Fibroblast of gingiva (primary cell): ENCODE data around the gene SOWAHA.
A peak's percentile ranks its signal among the peaks of the same experiment; 100 is the strongest.

Experiments
- DNase-seq: peaks from one replicate; pipeline ENCODE4 v3.0.0-alpha.2; 2011; ENCODE audit warnings: low read depth

SOWAHA gene

DNA sequence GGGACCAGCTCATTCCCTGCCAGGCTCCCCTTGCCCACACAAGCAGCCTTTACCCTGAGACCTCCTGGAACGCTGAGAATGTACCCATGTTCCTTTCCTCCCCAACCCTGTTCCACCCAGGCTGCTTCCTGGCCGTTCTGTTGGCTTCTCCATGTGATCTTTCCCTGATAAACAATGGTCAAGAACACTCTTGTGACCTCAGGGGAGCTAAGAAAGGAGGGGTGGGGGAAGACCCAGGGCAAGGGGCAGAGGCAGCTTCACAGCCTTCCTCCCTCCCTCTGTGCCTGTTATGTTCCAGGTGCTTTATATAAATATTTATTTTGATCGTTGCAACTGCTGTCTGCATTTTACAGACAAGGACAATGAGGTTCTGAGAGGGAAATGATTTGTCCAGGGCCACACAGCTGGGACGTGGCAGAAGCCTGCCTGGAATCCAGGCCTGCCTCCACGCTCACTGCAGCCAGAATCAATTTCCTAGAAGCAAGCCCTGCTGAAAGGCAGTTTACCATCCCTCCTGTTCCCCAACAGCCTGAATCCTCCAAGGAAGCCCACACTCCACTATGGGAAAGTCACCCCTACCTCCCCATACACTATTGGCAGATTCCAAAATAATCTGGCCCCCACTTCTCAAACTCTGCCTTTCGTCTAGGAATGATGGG, 13.5 kb downstream of the SOWAHA start:
- no peak for DNase-seq

DNA sequence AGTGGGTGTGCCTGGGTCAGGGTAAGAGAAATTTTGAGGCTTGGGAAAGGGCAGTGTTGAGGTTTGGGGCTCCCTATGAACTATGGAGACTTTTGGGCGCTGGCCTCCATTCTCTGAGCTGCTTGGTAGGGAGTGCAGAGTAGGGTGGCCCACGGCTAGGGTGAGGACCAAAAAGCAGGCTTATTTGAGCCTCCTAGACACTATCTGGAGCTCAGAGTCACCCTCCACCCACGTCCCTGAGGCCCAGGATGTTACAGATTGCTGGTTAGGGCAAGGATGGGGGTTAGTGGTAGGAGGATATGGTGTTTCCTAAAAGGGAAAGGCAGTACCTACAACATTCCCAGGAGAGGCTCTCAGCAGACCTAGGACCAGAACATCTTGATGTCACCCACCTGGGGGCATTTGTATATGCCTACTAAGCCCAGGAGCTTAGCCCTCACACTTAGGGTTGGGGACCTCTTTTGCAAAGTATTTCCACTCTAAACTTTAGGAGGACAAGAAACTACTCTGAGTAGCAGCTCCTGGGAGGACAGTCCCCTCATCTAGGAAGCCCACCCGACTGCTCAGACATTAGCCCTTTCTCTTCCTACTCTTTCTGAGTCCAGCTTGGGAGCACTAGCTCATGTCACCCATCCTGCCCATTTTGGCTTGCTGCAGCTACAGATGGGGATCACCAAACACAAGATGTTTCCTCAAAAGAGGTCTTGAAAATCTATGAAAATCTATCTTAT, 15.0 kb downstream of the SOWAHA start:
- DNase-seq = no peak

DNA sequence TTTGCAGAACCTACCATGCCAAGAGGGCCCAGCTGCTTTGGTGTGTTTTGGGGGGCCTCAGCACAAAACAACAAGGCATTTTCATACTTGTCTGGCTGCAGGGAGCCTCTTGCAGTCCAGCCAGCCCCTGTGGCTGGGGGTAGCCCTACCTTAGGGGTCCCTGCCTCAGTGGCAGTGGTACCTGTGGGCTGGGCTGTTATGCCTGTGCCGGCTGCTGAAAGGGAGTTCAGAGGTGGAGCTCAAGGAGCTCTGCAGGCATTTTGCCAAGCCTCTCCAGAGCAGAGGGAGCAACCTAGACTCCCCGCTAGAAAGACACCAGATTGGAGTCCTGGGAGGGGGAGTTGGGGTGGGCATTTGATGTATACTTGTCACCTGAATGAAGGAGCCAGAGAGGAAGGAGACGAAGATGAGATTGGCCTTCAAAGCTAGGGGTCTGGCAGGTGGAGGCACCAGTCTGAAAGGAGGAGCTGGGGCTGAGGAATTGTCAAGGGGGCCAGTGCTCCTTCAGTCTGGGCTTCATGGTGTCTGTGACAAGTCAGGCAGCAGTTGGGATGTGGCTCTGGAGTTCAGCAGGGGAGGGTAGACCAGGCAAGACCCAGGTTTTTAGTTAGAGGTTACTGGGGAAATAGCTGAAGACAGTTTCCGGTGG, 15.9 kb downstream of the SOWAHA start:
- DNase-seq = no peak

DNA sequence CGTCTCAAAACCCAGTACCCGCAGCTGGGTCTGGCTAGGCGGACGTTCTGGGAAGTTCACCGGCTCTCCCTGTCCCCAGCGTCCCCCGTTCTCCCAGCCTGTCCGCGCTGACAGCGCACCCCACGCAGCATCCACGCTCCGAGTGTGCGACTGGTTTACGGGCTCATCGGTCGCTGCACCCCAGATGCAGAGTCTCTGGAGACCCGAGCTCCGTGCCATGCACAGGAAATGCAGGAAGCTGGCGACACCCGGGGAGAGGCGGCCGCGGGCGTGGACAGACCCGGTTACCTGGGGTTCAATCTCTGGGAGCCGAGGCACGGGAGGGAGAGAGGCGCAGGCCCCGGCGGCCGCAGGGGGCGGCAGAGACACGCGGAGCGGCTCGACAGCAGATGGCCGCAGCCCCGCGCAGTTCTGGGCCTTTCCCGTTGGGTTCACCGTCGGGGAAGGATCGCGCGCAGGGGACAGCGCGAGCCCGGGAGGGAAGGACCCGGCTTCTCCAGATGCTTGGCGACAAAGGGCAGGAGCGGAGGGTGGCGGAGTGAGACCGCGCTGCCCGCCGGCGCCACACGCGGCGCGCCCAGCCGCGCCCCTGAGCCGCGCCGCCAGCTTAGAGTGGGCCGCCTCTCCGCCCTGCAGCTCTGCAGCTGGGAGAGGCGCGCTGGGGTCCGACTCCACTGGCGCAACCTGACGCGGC, 16.8 kb downstream of the SOWAHA start:
- DNase-seq = peak; percentile 66

DNA sequence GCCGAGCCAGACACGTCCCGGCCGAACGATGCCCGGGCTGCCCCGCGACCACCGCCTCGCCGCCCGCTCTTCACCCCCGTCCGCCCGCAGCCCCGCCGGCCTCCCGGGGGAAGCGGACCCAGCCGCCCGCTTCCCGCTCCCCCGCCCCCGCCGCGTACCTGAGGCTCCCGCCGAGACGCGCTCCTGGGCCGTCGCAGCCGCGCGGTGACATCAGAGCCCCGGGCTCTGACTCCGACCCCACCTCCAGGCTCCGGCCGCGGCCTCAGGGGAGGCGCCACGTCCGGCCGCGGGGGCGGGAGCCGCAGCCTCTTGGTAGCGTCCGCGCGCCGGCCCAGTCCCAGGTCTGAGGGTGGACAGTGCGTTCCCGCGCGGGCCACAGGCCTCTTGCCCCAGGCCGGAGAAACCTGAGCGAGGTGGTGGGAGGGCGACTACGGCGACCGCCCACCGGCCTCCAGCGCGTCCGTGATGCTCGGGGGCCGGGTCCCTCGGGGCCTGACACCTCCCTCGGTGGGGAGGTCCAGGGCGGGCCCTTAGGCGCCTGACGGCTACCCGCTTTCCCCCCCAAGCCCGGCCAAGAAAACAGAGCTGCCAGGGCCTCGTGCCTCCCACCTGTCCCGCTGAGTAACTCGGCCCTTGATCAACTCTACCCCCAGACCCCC, 17.5 kb downstream of the SOWAHA start, which contains the start of gene SHROOM1:
TSS of gene SHROOM1 (minus strand) at position 212 of the 659 bp plus-strand sequence. CDS start 4,507 bp downstream, outside the sequence.
- peak; percentile 59 for DNase-seq

DNA sequence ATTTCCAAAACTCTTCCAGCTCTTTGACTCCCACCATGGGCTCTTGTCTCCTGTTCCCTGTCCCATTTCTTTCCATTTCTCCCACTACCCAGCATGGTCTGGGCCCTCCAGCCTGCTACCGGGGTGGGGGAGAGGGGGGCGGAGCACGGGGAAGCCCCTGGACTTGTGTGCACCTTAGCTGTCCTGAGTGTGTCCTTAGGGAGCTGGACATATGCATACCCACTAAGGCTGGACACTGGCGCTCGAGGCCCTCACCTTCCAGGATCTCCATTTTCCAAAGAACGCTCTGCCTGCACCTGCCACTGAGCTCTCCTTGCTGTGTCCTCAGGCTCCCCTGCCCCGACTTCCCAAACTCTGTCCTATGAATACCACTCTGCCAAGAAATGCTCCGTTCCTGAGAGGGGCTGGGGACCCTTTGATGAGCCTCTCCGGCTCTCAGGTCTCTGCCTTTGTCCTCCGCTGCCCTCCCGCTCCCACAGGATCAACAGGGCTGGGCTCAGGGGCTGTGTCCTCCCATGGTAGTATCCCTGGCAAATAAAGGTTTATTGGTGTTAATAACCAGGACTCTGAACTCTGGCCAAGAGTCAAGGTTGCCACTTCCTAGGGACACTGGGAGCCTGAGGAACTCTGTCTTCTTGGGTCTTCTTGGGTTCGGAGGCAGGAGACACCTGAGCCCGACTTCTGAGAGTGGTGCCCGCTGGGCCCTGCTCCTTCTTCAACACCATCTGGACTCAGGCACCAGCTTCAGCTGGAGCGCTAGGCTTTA, 18.2 kb downstream of the SOWAHA start:
- no peak for DNase-seq

DNA sequence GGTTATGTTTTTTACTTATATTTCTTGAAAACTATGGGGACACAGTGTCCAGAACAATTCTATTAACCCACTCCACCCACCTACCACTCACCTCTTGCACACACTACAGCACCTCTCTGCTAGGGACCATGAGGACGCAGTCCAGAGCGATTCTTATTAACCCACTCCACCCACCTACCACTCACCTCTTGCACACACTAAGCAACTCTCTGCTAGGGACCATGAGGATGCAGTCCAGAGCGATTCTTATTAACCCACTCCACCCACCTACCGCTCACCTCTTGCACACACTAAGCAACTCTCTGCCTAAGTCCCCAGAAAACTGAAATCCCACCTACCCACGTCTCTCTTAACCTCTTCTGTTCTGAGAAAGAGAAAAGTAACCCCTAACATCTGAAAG, 19.5 kb downstream of the SOWAHA start:
- no peak for DNase-seq

DNA sequence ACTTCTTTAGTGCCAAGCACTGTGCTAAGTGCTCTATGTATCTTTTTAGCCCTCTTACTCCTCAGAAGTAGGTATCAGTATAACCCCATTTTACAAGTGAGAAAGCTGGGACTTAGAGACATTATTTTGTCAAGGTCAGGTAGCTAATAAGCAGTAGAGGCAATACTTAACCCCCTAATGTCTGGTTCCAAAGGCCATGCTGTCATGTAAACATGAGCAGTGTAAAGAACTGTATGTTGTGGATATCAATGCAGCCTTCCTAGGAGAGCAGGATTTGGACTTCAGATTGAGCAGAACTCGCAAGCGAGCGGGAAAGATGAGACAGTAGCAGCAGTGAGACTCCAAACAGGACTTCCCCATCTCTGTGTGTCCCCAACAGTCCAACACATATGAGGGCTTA, 21.0 kb downstream of the SOWAHA start:
- no peak for DNase-seq

DNA sequence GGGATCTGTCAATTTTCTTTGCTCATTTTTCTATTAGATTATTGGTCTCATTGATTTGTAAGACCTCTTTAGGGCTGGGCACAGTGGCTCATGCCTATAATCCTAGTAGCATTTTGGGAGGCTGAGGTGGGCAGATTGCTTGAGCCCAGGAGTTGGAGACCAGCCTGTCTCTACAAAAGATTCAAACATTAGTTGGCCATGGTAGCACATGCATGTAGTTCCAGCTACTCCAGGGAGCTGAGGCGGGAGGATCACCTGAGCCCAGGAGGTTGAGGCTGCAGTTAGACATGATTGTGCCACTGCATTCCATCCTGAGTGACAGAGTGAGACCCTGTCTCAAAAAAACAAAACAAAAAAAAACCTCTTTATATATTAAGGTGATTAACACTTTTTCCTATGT, 23.8 kb downstream of the SOWAHA start:
- DNase-seq = no peak

DNA sequence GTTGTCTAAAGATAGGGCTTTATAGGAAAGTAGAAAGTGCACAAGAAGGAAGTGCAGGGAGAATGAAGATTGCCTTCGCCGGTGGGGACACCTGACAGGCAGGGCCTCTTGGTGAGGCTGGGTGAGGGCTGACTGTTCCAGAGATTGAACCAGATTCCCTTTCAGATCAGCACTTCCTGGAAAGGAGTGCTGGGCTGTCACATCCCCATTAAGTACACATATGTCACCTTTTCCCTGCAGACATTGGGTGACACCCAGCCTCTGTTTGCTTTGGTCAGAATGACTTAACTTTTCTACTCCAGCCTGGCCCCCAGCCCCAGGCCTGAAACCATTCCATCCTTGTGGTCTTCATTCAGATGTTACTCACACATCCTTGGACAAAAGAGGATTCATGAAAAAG, 24.8 kb downstream of the SOWAHA start:
- no peak for DNase-seq

DNA sequence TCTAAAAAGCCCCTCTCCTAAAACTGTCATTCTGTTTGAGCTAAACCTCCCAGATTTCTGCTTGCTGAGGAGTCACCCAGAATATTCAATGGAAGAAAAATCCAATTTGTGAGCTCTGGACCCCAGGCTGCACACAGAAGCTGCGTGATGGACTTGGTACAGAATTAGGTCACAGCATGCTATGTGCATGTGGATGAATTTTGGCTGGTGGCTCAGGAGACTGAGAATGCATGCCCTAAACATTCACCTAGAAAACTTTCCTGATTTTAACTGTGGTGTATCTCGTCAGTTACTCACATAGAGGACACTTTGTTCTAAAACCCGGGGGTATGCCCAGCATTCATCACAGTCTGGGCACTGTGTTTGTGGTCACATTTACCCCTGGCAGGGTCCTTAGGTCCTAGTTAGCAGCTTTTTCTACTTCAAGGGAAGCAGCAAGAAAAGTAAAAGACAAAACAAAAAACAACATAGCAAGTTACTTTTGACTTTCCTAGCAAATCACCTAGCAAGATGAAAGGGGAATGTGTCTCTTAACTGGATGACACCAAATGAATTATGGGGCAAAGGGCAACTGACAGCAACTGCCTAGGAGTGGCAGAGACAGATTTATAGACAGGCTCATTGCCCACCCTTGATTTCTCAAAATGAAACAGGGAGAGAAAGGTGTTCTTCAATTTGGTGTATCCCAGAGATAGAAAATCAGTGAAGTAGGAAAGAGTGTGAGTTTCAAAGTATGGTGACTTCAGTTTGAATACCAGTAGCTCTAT, 25.6 kb downstream of the SOWAHA start:
- DNase-seq = no peak

DNA sequence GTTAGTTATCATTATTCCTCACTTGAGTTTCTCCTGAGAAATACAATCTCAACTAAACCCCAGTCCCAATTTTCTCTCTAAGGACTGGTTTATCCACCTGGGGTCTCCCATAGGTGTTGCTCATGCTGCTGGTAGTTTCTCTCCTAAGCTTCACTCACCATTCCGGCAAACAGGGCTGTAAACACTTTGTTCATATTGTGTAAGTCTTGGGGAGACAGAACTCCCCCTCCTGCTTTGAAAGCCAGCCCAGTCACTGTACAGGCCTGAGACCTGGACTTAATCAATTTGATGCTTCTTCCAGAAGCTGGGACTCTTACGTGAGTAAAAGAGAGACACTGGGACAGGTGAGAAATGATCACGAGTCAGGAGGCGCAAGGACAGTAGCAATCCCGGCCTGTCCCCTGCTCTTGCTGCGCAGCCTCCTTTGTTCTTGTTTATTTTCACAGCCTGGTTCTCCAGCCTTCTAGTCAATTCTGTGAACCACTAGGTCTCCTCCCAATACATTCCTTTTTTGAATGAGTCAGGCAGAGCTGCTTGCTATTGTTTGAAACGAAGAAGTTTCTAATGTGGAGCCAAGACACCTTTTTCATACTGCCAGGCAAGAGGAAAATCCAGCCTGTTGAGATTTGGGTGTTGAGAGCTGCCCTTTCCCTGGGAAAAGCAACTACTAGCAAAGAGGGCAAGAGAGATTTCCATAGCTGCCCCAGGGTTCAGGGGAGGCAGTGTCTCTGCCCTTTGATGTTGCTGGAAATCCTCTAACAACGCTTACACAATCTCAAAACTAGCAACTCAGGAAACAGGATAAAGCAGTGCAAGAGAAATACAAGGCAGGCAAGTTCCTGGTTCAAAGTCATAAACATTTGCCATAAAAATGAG, 26.6 kb downstream of the SOWAHA start:
- DNase-seq = peak; percentile 65

DNA sequence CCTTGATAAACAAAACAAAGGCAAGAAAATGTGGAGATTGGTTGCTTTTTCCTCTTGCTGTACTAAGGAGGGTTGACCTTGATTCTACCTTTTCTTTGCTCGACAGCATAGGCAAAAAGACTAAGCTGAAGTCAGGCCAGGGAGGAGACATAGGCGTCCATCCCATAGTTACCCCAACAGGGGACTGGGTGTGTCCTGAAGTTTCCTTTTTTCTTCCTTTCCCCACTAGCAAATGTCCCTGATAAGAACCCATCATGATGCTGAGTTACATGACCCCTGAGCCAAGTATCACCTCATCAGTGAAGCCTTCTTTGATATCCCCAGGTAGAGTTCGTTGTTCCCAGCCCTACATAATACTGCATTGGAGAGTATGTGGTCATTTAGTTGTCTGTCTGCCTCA, 27.2 kb downstream of the SOWAHA start:
- DNase-seq = no peak

DNA sequence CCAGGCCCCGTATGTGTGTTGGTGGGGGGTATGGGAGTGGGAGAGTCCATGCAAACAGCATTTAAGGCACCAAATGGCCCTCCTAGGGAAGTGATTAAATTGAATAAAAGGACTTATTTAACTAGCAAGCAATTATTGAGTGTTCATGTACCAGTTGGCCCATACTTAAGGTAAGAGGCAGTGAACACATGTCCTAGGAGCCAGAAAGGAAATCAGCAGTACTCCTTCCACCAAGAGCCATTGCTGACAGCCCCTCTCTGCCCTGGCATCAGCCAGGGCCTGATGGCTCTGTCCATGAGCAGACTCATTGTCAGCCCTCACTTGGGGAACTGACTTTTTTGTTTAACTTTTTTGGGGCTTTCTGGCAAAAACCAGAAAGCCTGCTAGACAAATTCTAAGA, 27.8 kb downstream of the SOWAHA start:
- no peak for DNase-seq

DNA sequence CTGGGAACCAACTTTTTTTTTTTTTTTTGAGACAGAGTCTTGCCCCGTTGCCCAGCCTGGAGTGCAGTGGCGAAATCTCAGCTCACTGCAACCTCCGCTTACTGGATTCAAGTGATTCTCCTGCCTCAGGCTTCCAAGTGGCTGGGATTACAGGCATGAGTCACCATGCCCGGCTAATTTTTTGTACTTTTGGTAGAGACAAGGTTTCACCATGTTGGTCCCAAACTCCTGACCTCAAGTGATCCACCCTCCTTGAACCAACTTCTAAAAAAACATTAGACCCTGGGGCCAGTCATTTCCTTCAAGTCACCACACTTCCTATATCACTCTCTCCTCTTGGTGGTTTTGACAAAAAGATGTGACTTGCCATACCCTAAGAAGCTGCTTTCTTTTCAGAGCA, 28.2 kb downstream of the SOWAHA start:
- DNase-seq = peak; percentile 87

DNA sequence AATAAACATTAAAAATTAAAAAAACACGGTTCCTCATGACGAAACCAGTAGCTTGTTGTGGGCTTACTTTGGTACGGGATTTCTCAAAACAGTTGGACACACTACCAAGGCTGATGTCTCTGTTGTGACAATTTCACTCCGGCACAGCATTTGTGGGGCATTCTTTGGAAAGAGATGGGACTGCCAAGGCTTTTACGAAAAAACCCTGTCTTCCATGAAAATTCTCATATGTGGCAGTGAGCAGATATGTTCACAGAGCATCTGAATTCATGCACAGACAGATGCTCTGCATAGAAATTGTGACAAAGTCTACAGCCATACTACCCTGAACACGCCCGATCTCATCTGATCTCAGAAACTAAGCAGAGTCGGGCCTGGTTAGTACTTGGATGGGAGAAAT, 35.2 kb downstream of the SOWAHA start:
- no peak for DNase-seq

DNA sequence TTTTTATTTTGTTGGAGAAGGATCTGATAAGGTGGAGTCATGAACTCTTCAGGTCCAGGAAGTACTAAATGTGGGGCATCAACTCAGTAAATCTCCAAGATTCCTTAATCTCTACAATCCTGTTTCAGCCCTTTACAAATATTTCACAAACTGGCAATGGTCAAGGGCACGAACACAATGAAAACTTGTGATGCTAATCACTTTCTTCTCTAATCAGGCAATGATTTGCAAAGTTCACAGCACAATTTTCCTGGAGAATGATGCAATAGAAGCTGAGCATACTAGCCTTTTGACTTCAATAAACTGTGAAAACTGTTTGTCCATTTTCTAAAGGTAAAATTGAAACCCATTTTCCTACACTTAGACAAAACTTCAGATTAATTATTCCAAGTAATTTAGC, 36.2 kb downstream of the SOWAHA start:
- DNase-seq = no peak

DNA sequence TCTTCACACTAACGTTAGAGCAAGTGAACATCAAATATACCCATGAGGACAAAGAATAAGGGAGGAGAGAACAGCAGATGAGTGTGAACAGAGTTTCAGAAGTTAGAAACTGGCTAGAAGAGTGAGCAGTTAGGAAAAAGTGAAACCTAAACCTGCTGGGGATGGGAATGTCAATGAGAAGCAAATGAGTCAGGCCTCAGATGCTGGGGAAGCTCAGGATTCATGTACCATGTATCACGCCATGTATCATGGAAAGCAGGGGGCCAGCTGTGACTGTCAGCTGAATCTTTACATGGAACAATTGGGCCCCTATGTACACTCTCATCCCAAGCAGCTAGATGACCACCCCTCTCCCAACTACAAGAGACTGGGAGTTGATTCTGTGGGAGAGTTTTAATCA, 37.0 kb downstream of the SOWAHA start:
- no peak for DNase-seq

DNA sequence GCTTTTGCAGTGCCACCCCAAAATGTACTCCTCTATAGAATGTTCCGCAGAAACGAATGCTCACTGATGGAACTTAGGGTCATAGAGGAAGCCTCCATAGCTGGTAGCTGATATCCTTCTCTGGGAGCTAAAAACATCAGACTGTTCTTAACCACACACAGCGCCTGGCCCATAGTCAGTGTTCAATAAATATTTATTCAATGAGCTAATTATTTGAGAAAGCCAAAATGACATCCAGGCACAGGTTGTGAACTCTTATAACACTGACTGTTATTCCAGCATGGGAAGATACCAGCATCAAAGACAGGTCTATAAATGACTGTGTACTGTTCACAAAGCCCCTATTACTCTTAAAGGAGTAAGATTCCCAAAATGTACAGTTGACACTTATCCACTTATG, 40.2 kb downstream of the SOWAHA start:
- DNase-seq = no peak

DNA sequence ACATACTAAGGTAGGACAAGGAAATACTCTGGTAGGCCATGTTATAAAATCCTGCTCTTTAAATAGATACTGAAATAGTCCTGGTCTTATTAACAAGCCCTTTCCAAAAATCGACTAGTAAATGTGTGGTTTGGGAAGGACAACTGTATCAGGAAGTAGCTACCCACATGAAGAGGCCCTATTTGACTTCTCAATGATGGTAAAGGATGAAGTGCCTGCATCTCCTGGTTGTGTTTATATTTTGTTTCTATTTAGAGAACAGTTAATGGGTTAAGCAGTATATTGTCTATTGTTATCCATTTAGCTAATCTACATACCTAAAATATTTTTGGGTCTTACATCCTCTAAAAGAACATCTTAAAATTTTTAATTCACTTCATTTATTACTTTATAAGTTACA, 40.7 kb downstream of the SOWAHA start:
- DNase-seq = no peak
